Neural cell (in vitro differentiated cells): ENCODE data around the gene PTPRD. TPM values are rescaled to one million over a fixed set of nuclear protein-coding genes. Genes with fewer than 3 reads are reported as not detected.

Experiments used
- H2AFZ ChIP-seq: fragments of 200-600, 300-800 bp; sonication (generic), shearing (Covaris generic); 2 replicates; pipeline ENCODE4 v1.6.0; 2014; ENCODE audit warnings: low read depth, mild to moderate bottlenecking, antibody characterized with exemption, low read length, moderate library complexity
- H3F3A ChIP-seq: fragments of 200-600 bp; shearing (Covaris generic); 2 replicates; pipeline ENCODE4 v1.6.1; 2016; ENCODE audit warnings: mild to moderate bottlenecking, moderate library complexity, mixed read lengths, antibody characterized with exemption, low read length; ENCODE audit not compliant: insufficient read depth, poor library complexity, severe bottlenecking
- H3K27ac ChIP-seq: fragments of 200-600, 300-800 bp; sonication (generic), shearing (Covaris generic); 2 replicates; pipeline ENCODE4 v1.5.1; 2014; ENCODE audit warnings: mild to moderate bottlenecking, low read length, moderate library complexity
- H3K27me3 ChIP-seq: fragments of 300-800, 200-600 bp; sonication (generic), shearing (Covaris generic); 2 replicates; pipeline ENCODE4 v1.6.0; 2014; ENCODE audit warnings: mild to moderate bottlenecking, low read depth, low read length, moderate library complexity; ENCODE audit not compliant: insufficient read depth
- H3K36me3 ChIP-seq: fragments of 300-800, 200-600 bp; sonication (generic), shearing (Covaris generic); 2 replicates; pipeline ENCODE4 v1.5.1; 2014; ENCODE audit warnings: mild to moderate bottlenecking, antibody characterized with exemption, low read length, moderate library complexity; ENCODE audit not compliant: insufficient read depth
- H3K4me2 ChIP-seq: fragments of 300-800, 200-600 bp; sonication (generic), shearing (Covaris generic); 2 replicates; pipeline ENCODE4 v1.6.0; 2014; ENCODE audit warnings: mild to moderate bottlenecking, low read length
- H3K4me3 ChIP-seq: fragments of 300-800, 200-600 bp; sonication (generic), shearing (Covaris generic); 2 replicates; pipeline ENCODE4 v1.5.1; 2014; ENCODE audit warnings: mild to moderate bottlenecking, low read length, moderate library complexity
- H3K79me2 ChIP-seq: fragments of 200-600 bp; shearing (Covaris generic); replicated peaks from 2 replicates; pipeline ENCODE4 v1.6.0; 2014; ENCODE audit warnings: mild to moderate bottlenecking, low read length, moderate library complexity; ENCODE audit not compliant: insufficient read depth
- H3K9ac ChIP-seq: fragments of 300-800, 200-600 bp; sonication (generic), shearing (Covaris generic); 2 replicates; pipeline ENCODE4 v1.6.1; 2016; ENCODE audit warnings: mild to moderate bottlenecking, low read length, mixed read lengths
- H3K9me2 ChIP-seq: fragments of 200-600 bp; shearing (Covaris generic); 2 replicates; pipeline ENCODE4 v1.6.1; 2016; ENCODE audit warnings: mild to moderate bottlenecking, low read length, mixed read lengths; ENCODE audit not compliant: insufficient read depth
- H3K9me3 ChIP-seq: fragments of 200-600, 300-800 bp; sonication (generic), shearing (Covaris generic); 2 replicates; pipeline ENCODE4 v1.6.1; 2016; ENCODE audit warnings: mild to moderate bottlenecking, mixed run types, low read length, moderate library complexity, mixed read lengths
- H4K20me1 ChIP-seq: fragments of 200-600 bp; shearing (Covaris generic); 2 replicates; pipeline ENCODE4 v1.6.1; 2016; ENCODE audit warnings: mild to moderate bottlenecking, mixed run types; ENCODE audit not compliant: insufficient read depth
- EP300 ChIP-seq: fragments of 450-650 bp; conservative IDR thresholded peaks from 2 replicates; pipeline ENCODE4 v1.6.1; 2014; ENCODE audit warnings: antibody characterized with exemption, mild to moderate bottlenecking, moderate library complexity; ENCODE audit not compliant: poor library complexity, severe bottlenecking
- EZH2 ChIP-seq: fragments of 200-600, 300-800 bp; shearing (Covaris generic), sonication (generic); IDR thresholded peaks from 2 replicates; pipeline ENCODE4 v1.6.1; 2014; ENCODE audit warnings: antibody characterized with exemption, low read length, borderline replicate concordance, mild to moderate bottlenecking; ENCODE audit not compliant: insufficient read depth, poor library complexity, severe bottlenecking
- MXI1 ChIP-seq: fragments of 450-650 bp; conservative IDR thresholded peaks from 2 replicates; pipeline ENCODE4 v1.6.1; 2014; ENCODE audit warnings: antibody characterized with exemption, mild to moderate bottlenecking; ENCODE audit not compliant: poor library complexity, severe bottlenecking
- POLR2AphosphoS5 ChIP-seq: IDR thresholded peaks from 2 replicates; pipeline ENCODE4 v1.6.1; 2012
- RAD21 ChIP-seq: fragments of 450-650 bp; conservative IDR thresholded peaks from 2 replicates; pipeline ENCODE4 v1.6.1; 2014; ENCODE audit warnings: antibody characterized with exemption, mild to moderate bottlenecking, moderate library complexity
- SMC3 ChIP-seq: fragments of 450-650 bp; conservative IDR thresholded peaks from 2 replicates; pipeline ENCODE4 v1.6.1; 2014; ENCODE audit warnings: antibody characterized with exemption, mild to moderate bottlenecking, moderate library complexity; ENCODE audit not compliant: poor library complexity
- TAF1 ChIP-seq: IDR thresholded peaks from 2 replicates; pipeline ENCODE4 v1.6.1; 2012; ENCODE audit warnings: low read depth
- polyA plus RNA-seq: library from polyadenylated mRNA; depleted of rRNA; stranded (reverse); fragments of >200 nt; gene quantifications from 2 replicates; pipeline ENCODE4 v1.2.3, GENCODE V29; 2014
- TF ChIP-seq, protein P1 (sequence below): fragments of 450-650 bp; IDR thresholded peaks from 2 replicates; pipeline ENCODE4 v1.5.1; 2014; ENCODE audit warnings: antibody characterized with exemption, mild to moderate bottlenecking, moderate library complexity; ENCODE audit not compliant: poor library complexity, severe bottlenecking
- TF ChIP-seq, protein P2 (sequence below): IDR thresholded peaks from 2 replicates; pipeline ENCODE4 v1.6.1; 2012; ENCODE audit warnings: borderline replicate concordance

The PTPRD gene
- polyA plus RNA-seq, 1 donor from 2014 or later, result 143 TPM

DNA sequence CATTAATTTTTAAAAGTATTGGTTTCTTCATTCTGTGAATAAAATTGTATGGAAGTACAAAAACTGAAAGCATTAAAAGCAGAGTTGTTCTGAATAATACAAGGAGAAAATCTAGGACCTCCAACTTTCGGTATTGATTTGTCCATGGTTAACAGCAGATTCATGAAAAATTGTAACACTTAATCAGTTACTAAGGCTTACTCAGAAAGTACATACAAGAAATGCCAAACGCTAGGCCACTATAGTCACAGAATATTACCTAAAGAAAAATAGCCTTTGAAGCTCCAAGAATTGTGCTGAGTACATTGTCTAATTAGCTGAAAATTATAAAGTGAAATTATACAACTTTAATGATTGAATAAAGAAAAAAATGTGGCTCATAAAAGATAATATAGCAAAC, 271.7 kb downstream of the PTPRD start:
- Histone ChIP-seq H2AFZ (no peak overlapping the region), H3F3A (no peaks in the 10 kb centered on the region), H3K36me3 (no peaks in the 10 kb centered on the region), H3K9me3 (no peaks in the 10 kb centered on the region), H3K9ac (no peak overlapping the region), H3K79me2 (no peaks in the 10 kb centered on the region), H3K27ac (no peak overlapping the region), H3K27me3 (no peaks in the 10 kb centered on the region), H4K20me1 (no peaks in the 10 kb centered on the region), H3K4me3 (no peak overlapping the region), H3K4me2 (no peak overlapping the region), H3K9me2 (no peaks in the 10 kb centered on the region)
- TF ChIP-seq, protein P1, sequence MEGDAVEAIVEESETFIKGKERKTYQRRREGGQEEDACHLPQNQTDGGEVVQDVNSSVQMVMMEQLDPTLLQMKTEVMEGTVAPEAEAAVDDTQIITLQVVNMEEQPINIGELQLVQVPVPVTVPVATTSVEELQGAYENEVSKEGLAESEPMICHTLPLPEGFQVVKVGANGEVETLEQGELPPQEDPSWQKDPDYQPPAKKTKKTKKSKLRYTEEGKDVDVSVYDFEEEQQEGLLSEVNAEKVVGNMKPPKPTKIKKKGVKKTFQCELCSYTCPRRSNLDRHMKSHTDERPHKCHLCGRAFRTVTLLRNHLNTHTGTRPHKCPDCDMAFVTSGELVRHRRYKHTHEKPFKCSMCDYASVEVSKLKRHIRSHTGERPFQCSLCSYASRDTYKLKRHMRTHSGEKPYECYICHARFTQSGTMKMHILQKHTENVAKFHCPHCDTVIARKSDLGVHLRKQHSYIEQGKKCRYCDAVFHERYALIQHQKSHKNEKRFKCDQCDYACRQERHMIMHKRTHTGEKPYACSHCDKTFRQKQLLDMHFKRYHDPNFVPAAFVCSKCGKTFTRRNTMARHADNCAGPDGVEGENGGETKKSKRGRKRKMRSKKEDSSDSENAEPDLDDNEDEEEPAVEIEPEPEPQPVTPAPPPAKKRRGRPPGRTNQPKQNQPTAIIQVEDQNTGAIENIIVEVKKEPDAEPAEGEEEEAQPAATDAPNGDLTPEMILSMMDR, result no peak
- TF ChIP-seq EZH2 (no peak), RAD21 (no peak), TAF1 (no peak), POLR2AphosphoS5 (no peak), SMC3 (no peak), MXI1 (no peak), EP300 (no peak)
- TF ChIP-seq, protein P2, sequence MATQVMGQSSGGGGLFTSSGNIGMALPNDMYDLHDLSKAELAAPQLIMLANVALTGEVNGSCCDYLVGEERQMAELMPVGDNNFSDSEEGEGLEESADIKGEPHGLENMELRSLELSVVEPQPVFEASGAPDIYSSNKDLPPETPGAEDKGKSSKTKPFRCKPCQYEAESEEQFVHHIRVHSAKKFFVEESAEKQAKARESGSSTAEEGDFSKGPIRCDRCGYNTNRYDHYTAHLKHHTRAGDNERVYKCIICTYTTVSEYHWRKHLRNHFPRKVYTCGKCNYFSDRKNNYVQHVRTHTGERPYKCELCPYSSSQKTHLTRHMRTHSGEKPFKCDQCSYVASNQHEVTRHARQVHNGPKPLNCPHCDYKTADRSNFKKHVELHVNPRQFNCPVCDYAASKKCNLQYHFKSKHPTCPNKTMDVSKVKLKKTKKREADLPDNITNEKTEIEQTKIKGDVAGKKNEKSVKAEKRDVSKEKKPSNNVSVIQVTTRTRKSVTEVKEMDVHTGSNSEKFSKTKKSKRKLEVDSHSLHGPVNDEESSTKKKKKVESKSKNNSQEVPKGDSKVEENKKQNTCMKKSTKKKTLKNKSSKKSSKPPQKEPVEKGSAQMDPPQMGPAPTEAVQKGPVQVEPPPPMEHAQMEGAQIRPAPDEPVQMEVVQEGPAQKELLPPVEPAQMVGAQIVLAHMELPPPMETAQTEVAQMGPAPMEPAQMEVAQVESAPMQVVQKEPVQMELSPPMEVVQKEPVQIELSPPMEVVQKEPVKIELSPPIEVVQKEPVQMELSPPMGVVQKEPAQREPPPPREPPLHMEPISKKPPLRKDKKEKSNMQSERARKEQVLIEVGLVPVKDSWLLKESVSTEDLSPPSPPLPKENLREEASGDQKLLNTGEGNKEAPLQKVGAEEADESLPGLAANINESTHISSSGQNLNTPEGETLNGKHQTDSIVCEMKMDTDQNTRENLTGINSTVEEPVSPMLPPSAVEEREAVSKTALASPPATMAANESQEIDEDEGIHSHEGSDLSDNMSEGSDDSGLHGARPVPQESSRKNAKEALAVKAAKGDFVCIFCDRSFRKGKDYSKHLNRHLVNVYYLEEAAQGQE, result no peak

DNA sequence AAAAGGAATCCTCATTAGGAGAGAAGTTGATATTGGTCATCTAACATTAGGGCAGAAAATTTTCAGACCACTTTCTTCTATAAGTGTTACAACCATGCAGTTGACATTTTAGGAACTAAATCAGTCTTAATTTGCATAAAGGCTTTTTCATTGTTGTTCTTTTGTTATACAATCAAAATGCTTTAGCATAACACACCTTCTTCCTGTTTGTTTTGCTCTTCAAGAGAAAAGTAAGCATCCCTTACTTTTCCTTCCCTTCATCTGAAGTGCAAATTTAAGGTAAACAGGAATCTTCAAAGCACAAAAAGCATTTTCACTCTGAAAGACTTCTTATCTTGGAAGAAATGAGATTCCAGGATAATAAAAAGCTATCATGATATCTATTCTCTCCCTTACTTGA, 273.6 kb downstream of the PTPRD start:
- H3K9ac ChIP-seq, result no peak overlapping the region
- no peak overlapping the region for H3K4me2 ChIP-seq
- H3K4me3 ChIP-seq, result no peak overlapping the region
- no peaks in the 10 kb centered on the region for H3K79me2 ChIP-seq
- H2AFZ ChIP-seq, result no peak overlapping the region
- no peak overlapping the region for H3K27ac ChIP-seq
- TF ChIP-seq, protein P1, result no peak
- no peak for TF ChIP-seq EP300
- no peak for TF ChIP-seq TAF1
- H3K27me3 ChIP-seq, result no peaks in the 10 kb centered on the region
- no peaks in the 10 kb centered on the region for H3K36me3 ChIP-seq
- no peaks in the 10 kb centered on the region for H4K20me1 ChIP-seq
- no peaks in the 10 kb centered on the region for H3F3A ChIP-seq
- no peaks in the 10 kb centered on the region for H3K9me3 ChIP-seq
- H3K9me2 ChIP-seq, result no peaks in the 10 kb centered on the region
